HL-60 (cell line): ENCODE data around the gene ATXN7L3.

Source experiments
- DNase-seq, 2 experiments: peaks; one replicate each; pipeline ENCODE4 v3.0.0-alpha.2; 2010 to 2020; ENCODE audit warnings: low read depth in 1 of 2, low spot score in 1 of 2
- H3K27ac ChIP-seq: fragments of 250-450 bp; sonication (Bioruptor Pico); replicated peaks from 2 replicates; pipeline ENCODE4 v1.5.1; 2020; ENCODE audit warnings: mild to moderate bottlenecking, moderate library complexity
- H3K27me3 ChIP-seq: fragments of 250-450 bp; sonication (Bioruptor Pico); 2 replicates; pipeline ENCODE4 v1.5.1; 2021; ENCODE audit warnings: mild to moderate bottlenecking, moderate library complexity; ENCODE audit not compliant: insufficient read depth, poor library complexity, severe bottlenecking
- H3K4me3 ChIP-seq: replicated peaks from 2 replicates; pipeline ENCODE4 v1.5.1; 2011; ENCODE audit warnings: mild to moderate bottlenecking, control low read depth, low read length; ENCODE audit not compliant: insufficient read depth
- GABPA ChIP-seq: IDR thresholded peaks from 2 replicates; pipeline ENCODE4 v1.6.1; 2012; ENCODE audit warnings: low read depth
- POLR2AphosphoS5 ChIP-seq: IDR thresholded peaks from 2 replicates; pipeline ENCODE4 v1.6.1; 2012; ENCODE audit warnings: low read depth
- SPI1 ChIP-seq: IDR thresholded peaks from 2 replicates; pipeline ENCODE4 v1.6.1; 2012; ENCODE audit warnings: low read depth, mild to moderate bottlenecking, borderline replicate concordance
- TF ChIP-seq, protein P1 (sequence below): IDR thresholded peaks from one replicate; pipeline ENCODE4 v1.5.1; 2011; ENCODE audit warnings: low read length, control low read depth, inconsistent platforms; ENCODE audit not compliant: insufficient read depth
- TF ChIP-seq, protein P2 (sequence below): IDR thresholded peaks from 2 replicates; pipeline ENCODE4 v1.6.1; 2012; ENCODE audit warnings: low read depth; ENCODE audit not compliant: insufficient replicate concordance

The ATXN7L3 gene

DNA sequence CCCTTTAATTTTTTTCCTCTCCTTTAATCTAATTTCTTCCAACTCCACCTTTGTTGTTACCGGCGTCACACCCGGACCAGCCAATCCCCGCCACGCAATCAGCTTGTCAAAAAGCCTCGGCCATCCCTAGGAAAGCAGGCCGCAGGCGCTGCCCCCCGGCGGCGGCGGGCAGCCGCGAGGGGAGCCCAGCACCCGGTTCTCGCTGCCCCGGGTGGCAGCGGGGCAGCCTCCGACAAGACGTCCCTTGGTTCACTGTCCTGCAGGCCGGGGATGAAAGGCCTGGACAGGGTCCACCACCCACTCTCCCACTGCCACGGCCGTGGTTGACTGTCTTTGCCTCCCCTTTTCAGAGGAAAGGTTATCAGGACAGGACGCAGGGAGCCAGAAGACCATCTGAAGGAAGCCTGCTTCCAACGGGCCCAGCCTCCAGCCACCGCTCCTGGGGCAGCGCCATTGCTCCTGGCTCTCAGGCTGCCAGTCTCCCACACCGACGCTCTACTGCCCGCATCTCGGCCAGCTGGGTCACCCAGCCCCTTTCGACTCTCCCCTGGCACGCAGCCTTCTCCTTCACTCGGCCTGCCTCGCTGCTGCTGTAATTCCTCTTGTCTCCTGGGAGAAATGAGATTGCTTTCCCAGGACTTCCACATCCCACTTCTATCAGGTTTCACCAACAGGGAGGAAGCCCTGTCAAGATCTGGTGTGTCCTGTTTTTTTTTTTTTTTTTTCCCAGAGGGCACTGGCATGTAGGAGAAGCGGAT lies 22.6 kb upstream of the ATXN7L3 start:
- Histone ChIP-seq H3K27me3 (no peaks in the 10 kb centered on the region), H3K27ac (peak overlapping the region; percentile 96), H3K4me3 (no peak overlapping the region)
- DNase-seq = no peak
- no peak for TF ChIP-seq GABPA
- no peak for TF ChIP-seq SPI1
- TF ChIP-seq, protein P1, sequence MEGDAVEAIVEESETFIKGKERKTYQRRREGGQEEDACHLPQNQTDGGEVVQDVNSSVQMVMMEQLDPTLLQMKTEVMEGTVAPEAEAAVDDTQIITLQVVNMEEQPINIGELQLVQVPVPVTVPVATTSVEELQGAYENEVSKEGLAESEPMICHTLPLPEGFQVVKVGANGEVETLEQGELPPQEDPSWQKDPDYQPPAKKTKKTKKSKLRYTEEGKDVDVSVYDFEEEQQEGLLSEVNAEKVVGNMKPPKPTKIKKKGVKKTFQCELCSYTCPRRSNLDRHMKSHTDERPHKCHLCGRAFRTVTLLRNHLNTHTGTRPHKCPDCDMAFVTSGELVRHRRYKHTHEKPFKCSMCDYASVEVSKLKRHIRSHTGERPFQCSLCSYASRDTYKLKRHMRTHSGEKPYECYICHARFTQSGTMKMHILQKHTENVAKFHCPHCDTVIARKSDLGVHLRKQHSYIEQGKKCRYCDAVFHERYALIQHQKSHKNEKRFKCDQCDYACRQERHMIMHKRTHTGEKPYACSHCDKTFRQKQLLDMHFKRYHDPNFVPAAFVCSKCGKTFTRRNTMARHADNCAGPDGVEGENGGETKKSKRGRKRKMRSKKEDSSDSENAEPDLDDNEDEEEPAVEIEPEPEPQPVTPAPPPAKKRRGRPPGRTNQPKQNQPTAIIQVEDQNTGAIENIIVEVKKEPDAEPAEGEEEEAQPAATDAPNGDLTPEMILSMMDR = no peak
- TF ChIP-seq, protein P2, sequence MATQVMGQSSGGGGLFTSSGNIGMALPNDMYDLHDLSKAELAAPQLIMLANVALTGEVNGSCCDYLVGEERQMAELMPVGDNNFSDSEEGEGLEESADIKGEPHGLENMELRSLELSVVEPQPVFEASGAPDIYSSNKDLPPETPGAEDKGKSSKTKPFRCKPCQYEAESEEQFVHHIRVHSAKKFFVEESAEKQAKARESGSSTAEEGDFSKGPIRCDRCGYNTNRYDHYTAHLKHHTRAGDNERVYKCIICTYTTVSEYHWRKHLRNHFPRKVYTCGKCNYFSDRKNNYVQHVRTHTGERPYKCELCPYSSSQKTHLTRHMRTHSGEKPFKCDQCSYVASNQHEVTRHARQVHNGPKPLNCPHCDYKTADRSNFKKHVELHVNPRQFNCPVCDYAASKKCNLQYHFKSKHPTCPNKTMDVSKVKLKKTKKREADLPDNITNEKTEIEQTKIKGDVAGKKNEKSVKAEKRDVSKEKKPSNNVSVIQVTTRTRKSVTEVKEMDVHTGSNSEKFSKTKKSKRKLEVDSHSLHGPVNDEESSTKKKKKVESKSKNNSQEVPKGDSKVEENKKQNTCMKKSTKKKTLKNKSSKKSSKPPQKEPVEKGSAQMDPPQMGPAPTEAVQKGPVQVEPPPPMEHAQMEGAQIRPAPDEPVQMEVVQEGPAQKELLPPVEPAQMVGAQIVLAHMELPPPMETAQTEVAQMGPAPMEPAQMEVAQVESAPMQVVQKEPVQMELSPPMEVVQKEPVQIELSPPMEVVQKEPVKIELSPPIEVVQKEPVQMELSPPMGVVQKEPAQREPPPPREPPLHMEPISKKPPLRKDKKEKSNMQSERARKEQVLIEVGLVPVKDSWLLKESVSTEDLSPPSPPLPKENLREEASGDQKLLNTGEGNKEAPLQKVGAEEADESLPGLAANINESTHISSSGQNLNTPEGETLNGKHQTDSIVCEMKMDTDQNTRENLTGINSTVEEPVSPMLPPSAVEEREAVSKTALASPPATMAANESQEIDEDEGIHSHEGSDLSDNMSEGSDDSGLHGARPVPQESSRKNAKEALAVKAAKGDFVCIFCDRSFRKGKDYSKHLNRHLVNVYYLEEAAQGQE = no peak
- TF ChIP-seq POLR2AphosphoS5 = no peak; the same call in 1 of the 2 replicates

DNA sequence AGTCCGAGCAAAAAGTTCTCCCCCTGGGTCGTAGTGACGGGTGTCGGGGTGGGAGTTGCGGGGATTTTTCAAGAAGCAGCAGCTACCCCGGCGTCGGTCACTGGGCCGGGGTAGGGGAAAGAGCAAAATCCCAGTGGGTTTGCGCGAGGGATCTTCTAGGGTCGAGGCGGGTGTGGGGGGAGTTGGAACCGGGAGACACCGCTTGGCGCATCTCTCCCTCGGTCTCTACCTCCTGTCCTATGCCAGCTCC lies 22.1 kb upstream of the ATXN7L3 start:
- TF ChIP-seq SPI1 (no peak), GABPA (no peak), POLR2AphosphoS5 (no peak)
- TF ChIP-seq, protein P1 = no peak
- TF ChIP-seq, protein P2 = no peak
- DNase-seq = no peak
- Histone ChIP-seq H3K4me3 (peak overlapping the region; percentile 60), H3K27me3 (no peaks in the 10 kb centered on the region), H3K27ac (peak overlapping the region; percentile 96)

DNA sequence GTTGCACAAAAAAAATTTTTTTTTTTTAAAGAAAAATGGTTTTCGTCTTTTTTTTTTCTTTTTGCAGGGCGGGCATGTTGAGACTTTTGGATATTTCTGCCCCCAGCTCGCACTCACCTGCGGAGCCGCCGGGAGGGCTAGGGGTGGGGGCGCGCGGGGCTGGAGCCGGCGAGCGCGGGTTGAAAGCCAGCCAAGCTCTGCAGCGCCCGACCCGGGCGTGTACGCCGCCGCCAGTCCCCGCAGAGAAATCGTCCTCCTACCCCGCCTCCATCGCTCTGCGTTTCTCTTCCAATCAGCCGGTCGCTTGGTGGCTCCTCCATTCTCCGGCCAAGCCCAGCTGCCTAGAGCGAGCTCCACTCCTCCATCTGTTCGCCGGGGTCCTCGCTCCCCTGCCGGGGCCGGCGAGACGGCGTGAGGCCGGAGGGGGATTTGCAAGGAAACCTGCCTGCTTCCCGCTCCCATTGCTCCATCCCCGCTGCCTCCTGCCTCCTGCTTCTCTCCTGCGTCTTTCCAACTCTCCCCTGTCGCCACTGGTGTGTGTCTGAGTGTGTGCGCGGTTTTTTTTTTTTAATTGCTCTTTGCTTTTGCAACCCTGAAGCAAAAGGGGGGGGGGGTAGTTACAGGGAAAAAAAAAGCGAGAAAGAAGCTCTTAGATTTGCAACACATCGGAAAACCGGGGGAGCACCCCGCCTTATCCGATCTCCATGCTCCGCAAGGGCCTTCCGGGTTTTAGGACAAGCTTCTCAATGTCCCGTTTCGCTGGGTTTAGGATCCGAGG lies 21.6 kb upstream of the ATXN7L3 start:
- Histone ChIP-seq H3K4me3 (peak overlapping the region; percentile 60), H3K27me3 (no peaks in the 10 kb centered on the region), H3K27ac (peak overlapping the region; percentile 96)
- TF ChIP-seq, protein P1 = no peak
- peak; percentile 42; the same call in 1 of the 2 replicates for TF ChIP-seq POLR2AphosphoS5
- no peak for TF ChIP-seq GABPA
- DNase-seq = peak in 1 of 2 experiments; percentile 84
